GM21576 (cell line): ENCODE results near the gene CPED1.
"Not testable (repeated sequence)": the region's sequence is repeated elsewhere in the genome, so short reads cannot be mapped to it uniquely, and the experiment has no call there.

Source experiments
- ATAC-seq: cut with Tn5 transposase; IDR thresholded peaks from one replicate; pipeline ENCODE4 v1.9.1; 2021; ENCODE audit warnings: mild to moderate bottlenecking, moderate library complexity; ENCODE audit not compliant: unreplicated experiment

CPED1 gene

DNA sequence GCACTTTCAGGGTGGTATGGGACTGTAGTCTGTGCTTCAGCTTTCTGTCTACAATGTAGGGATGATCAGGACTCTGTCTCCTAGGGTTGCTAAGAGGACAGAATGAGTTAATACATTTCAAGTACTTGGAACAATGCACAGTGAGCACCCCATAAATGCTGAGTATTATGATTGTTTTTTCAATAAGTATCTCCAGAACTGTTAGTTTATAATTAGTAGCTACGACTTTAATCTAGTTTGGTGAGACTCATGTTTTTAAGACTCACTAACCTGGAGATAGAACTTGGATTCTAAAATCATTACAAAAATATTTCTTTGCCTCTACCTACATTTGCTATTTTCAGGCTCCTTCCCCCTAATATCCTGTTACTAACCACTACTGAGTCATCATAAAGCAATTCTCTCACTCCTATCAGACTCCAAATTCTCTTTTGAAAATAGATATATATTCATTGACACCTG is 95.3 kb downstream of the CPED1 start:
- ATAC-seq = no peak

DNA sequence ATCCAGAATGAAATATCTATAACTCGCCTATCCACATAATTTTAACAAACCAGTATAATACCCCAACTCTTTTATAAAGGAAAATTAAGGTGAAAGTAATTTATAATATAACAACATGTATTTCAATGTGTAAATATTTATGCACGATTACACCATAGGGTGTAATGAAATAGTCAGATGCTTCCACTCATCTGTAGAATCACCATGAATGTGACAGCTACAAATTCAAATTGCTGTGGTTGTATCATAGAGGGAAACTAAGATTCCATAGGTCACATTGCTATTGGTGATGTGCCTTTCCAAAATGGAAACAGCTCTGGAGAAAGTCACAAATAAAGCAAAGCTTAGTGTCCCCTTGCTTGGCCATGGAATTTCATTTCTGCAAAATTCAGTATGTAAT is 95.7 kb downstream of the CPED1 start:
- no peak for ATAC-seq

DNA sequence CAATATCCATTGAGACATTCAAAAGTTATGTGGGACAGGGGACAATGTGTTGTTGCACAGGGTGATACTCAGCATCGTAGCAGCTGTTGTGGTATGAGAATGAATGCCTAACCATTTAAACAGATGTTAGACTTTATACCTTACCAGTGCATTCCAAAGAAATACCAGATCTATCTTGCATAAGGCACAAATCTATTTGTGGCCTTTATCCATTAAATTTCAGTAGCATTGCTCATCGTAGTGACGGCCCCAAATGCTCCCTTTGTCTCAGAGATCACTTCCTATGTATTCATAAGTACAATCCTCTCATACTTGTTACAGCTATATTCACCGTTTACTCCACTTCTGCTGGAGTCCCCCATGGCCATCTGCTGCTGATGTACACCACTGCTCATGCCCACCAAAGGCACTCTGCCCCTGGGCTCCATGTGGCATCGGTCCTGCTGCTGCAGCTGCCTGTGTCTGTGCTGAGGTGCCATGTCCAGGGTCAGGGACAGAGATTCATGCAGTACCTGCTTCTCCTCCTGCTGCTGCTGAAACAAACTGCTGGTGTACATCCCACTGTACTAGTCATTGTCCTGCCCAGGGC is 96.3 kb downstream of the CPED1 start:
- ATAC-seq = no peak

DNA sequence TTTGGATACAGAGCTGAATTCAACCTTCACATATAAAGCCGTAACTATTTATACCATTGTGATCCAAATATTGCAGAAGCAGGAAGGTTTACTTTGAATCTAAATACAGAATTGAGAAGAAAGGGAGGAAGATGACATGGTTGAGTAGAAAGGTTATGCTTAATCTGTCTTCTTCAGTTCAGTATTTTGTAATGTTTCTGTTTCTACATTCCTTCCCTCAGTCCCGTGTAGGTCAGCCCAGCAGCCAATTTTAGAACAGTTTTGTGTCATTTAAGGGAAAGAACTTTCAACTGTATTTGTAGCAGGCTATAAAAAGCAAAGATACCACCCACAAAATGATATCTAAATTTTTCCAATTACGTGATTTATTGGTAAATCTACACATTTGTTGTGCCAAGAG is 97.4 kb downstream of the CPED1 start:
- ATAC-seq = no peak

DNA sequence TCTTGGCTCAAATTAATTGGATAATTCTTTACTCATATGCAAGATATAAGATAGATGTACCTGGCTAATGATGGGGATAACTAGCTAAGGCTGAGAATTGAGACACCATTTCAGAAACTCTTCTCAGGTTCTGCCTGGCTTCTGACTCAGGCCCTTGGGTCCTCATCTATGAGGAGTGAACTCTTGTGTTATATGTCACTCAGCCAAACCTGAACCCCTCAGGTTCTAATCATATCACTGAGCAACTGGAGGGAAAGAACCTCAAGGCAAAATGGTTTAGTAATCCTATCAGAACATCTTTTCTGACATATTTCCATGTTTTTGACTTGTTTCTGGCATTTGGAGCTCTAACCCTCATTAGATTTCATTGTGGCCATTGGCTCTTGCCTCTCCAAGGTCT is 100.4 kb downstream of the CPED1 start:
- ATAC-seq = no peak

DNA sequence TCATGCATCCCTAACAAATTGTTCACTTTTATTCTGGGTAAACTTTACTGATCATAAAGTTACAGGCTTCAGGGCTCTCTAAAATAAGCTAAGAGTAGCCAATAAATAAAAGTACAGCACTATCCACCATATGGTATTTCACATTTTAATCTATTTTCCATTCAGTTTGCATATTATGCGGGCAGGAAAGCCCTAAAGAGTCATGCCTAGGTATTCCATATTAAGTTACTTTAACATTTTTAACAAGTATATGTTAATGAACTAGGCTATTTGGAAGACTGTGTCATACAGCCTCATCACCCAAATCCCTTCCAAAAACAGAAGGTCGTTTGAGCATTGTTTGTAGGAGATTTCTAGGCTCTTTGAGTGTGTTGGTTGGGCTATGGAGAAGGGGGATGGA is 106.3 kb downstream of the CPED1 start:
- ATAC-seq = no peak

DNA sequence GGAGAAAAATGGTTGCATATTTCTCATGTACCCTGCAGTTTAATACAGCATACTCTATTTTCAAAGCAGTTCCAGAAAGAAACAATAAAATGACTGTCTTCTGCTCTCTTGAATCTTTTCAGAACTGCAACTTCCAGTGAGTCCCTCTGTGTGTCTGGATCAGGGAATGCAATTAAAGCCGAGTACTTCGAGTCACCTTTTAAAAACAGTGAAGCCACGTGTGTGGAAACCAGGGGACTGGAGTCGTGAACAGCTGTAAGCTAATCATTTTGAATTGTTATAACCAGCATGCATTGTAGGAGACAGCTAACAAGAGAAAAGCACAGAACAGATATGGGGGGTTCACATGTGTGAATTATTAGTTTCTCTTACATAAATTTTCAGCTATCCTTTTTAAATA is 109.1 kb downstream of the CPED1 start:
- no peak for ATAC-seq

DNA sequence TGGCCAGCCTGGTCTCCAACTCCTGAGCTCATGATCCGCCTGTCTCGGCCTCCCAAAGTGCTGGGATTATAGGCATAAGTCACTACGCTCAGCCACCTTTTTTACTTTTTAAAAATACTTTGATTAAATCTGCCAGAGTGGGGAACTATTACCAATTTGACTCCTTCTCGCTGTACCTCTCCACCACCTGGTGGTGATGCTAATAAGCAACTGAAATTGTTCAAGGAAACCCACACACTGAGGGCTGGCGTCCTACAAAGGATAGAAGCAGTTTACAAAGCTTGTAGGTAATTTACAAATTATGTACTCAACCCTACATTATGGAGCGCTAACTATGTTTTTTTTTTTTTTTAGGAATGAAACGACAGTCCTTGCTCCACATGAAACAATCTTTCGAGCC is 111.1 kb downstream of the CPED1 start:
- no peak for ATAC-seq

DNA sequence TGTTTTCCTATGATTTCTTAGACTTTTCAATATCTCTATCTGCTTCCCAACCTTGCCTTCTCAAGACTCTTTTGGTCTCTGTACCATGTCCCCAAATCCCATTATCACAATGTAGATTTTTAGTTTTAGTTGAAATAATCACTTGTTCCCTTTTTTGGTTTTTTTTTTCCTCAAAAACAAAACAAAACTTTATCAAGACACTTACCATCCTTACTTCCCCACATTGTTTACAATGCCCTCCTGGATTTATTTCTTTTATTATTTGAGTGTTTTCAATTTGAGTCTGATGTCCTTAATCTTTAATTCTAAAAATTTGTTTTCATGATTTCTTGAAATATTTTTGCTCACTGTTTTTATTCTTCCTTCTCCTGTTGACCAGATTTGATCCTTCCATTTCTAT is 112.6 kb downstream of the CPED1 start:
- no peak for ATAC-seq

DNA sequence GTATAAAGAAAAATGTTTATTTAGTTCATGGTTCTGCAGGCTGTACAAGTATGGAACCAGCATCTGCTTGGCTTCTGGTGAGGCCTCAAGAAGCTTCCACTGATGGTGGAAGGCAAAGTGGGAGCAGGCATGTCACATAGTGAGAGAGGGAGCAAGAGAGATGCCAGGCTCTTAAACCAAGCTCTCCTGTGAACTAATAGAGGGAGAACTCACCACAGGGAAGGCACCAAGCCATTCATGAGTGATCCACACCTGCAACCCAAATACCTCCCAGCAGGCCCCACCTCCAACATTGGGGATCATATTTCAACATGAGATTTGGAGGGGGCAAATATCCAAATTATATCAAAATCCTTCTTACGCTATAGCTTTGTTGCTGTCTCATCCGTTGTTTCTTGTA is 113.1 kb downstream of the CPED1 start:
- ATAC-seq = no peak

DNA sequence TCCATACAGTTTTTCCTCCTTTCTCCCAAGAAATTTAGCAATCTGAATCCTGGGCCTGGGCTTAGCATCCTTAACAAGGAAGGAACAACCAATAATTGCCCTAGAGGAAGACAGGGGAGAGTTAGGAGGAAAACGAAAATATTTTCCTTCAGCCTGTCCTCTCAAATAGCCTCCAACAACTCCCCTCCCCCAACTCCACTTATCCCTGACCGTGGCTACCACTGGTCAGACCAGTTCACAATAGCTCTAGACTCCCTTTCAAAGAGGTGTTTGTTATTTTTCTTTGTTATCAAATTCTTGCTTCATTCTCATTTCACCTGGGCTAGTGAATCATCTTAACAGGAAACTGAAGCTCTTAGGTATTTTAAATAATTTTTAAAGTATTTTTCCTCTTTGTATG is 114.1 kb downstream of the CPED1 start:
- ATAC-seq = no peak

DNA sequence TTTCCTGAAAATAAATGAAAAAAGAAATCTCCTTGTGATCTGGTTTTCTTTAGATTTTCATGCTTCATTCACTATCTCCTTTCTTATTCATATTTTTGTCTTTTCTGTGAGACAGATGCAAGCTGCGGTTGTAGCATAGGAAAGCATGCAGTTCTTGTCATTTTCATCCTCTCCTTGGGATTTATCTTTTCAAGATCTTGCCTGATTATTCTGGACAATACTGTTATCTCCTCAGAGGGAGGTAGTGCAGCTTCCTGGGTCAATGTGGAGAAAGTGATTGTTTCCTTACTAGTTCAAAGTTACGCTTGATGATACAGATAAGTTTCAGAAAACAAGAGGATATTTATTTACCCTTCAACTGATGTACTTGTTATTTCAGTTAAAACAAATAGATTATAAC is 114.6 kb downstream of the CPED1 start:
- no peak for ATAC-seq

DNA sequence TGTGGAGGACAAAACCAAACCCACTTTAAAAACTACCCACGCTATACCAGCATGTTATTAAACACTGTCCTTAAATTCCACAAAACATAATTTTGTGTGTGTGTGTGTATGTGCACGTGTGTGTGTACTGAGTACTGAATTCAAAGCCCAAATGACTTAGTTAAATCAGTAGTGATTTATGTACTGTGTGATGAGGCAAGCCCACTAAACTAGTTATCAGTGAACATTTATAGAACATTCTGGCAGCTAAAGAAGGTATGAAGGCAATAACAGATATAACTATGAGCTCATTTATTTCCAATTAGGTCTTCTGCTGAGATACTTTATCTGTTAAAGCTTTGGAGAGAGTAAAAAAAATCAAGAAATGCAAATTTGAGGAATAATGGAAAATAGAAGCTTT is 115.1 kb downstream of the CPED1 start:
- ATAC-seq = no peak

DNA sequence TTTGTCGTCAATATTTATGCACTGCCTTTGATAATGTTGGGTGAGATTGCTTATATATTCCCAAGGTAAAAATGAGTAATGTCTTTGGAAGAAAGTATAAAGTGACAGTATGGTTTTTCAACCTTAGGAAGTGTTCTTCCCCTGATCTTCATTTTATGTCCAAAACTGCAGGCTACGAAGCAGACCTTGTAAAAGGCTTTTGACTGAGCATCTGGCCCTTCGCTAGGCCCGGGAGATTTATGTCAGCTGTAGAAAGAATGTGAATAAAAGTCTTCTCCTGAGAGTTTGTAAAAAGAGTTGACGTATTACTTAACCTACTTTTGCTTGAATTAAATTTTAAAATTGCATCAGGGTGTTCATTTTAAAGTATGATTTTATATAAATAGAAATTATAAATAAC is 116.8 kb downstream of the CPED1 start:
- ATAC-seq = no peak

DNA sequence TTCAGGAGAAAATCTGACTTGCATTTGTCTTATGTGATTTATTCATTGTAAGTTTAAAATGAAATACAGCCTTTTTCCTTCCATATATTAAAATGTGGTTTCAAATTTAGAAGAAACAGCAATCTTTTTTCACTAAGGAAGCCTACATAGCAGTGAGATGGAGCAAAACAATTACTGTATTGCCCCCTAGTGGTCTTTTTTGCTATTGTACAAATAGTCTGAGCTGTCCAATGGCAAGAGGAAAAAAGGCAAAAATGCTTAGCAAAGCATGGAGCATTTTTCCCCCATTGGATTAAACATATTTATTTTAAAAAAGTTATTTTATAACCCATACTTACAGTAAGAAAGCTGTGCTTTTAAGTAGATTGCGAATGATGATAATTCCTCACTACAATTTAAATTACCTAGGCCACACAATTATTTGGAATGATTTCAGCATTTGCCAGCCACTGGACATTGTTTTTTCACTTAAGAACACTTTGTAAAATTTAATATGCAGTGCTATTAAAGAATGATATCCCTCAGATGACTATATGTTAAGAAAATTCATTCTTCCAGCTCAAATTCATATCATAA is 119.5 kb downstream of the CPED1 start:
- peak; percentile 93 for ATAC-seq

DNA sequence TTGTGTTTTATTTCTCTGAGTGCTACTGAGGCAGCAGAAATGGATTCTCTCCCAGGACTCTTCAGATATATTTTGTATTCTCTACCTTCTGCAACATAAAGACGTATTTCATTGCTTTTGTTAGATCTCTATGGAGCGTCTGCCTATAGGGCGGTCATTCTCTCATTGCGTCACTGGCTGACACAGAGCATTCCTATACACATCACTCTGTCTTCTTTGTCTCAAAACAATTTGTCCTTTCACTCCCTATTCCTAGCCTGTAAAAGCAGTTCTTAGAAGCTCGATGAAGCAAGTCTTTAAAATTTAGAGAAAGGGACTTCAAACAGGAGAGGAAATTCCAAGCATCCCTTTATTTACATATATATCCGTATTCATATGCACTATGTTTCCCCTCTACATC is 120.6 kb downstream of the CPED1 start:
- no peak for ATAC-seq

DNA sequence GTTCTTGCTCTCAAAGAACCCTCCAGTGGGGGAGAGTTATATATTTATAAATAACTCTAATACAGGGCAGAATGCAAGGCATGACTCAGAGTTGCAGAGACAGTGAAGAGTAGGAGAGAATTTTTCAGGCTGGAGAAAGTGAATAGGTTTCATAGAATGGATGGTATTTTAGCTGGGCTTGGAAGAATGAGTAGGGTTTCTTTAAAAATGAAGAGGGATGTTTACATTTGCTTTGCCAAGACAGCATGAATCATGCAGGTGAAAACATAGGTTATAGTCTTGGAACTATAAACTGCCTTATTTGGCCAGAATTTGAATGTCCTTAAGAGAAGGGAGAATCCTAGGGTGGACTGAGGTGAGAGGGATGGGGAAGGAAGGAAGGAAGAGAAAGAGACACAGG is 124.8 kb downstream of the CPED1 start:
- no peak for ATAC-seq

DNA sequence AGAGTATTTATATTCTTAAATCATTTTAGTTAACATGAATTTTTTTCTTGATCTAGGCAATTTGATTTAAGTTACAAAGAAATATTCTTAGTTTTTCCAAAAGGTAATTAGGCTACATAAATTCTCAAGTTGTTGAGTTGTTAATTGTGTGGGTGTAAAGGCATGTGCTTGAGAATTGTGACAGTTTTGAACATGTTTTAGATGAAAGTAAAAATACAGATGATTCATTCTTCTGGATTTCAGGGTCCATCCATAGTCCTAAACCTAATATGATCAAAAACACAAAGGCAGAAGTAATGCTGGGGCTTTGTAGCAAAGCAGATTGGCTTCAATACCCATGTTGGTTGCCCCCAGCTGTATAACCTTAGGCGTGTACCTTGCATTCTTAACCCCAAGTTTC is 127.9 kb downstream of the CPED1 start:
- no peak for ATAC-seq

DNA sequence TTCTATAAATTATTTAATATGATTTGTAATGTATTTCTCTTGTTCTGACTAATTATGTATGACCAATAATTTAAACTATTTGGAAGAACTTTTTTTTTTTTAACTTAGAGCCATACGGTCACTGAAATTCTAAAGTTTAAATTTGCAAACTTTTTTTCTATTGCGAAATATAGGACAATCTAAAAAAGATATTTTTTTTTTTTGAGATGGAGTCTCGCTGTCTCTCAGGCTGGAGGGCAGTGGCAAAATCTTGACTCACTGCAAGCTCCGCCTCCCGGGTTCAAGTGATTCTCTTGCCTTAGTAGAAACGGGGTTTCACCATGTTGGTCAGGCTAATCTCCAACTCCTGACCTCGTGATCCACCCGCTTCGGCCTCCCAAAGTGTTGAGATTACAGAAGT is 130.5 kb downstream of the CPED1 start:
- no peak for ATAC-seq

DNA sequence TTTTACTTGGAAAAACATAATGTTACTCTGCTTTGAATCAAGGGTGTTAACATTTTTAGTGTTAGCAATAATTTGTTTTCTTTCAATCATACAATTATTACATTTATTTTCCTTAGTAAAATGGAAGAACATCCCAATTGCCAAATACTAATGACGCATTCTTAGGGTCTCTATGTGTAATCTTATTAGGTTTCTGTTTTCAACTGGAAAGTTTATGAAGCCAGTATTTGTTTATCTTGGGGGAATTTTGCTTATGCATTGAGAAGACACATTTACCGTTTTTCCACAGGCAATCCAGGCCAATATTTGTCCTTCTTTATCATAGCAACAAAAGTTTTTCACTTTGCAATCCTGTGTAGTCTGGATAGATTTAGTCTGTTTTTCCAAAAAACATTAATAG is 134.5 kb downstream of the CPED1 start:
- ATAC-seq = no peak

DNA sequence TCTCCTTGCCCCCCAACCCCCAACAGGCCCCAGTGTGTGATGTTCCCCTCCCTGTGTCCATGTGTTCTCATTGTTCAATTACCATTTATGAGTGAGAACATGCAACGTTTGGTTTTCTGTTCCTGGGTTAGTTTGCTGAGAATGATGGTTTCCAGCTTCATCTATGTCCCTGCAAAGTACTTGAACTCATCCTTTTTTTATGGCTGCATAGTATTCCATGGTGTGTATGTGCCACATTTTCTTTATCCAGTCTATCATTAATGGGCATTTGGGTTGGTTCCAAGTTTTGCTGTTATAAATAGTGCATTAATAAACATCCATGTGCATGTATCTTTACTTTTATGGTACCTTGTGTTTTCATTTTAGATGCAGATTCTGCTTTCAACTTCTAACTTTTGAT is 136.9 kb downstream of the CPED1 start:
- not testable (repeated sequence) for ATAC-seq

DNA sequence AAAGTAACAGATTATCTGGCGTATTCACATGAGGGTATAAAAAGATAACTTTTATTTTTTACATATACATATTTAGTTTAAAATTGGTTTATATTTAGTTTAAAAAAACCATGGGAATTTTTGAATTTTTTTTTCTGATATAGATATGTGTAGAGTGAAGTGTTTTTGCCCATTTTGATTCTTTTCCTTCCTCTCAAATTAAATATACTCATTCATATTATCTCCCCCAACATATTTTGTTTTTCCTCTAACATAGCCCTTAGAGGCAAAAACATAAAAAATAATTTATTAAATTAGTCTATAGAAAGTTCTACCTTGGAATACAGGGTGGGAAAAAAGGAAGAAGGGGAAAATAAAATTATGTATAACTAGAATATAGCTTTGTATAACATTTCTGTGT is 137.7 kb downstream of the CPED1 start:
- ATAC-seq = no peak

DNA sequence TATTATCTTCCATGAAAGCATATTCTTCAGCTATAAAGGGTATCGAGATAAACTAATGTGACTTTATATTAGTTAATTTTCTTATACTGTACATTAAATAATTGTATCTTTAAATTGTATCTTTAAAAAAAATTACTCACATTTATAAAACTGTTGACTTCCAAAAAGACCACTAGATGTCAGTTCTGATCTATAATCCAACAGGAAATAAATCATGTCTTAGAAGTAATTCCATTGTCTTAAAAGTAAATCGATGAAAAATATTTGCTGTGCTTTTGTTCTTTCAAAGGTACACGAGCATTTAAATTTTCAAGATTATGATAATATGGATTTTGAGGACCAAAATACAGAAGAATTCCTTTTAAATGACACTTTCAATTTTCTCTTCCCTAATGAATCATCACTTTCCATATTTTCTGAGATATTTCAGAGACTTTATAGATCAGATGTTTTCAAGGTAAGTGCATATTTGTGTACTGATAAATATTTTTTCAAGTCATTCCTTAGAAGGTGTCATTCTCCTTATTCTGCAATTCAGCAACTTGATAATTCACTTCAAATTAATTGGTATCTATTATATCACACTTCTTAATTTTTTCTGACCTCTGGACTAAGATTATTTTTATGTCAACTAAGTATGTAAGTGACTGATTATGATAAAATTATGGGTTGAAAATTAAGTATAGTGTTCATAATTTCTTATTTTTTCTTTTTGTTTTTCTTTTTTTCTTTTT is 138.5 kb downstream of the CPED1 start:
- ATAC-seq = no peak
